Testis (tissue), 2 donors: ENCODE results near the gene MED10.

Experiments used
- CTCF ChIP-seq, 3 experiments: fragments of 450-650 bp in 2 of 3; fragments of 200-600 bp in 1 of 3; sonication (generic) in 1 of 3; IDR thresholded peaks; one replicate each; pipeline ENCODE4 v1.5.1; 2016 to 2019; ENCODE audit warnings: antibody characterized with exemption in 3 of 3, mild to moderate bottlenecking in 2 of 3, moderate library complexity in 1 of 3
- POLR2A ChIP-seq: fragments of 450-650 bp; IDR thresholded peaks from one replicate; pipeline ENCODE4 v1.6.1; 2017; ENCODE audit warnings: antibody characterized with exemption, mild to moderate bottlenecking, moderate library complexity

DNA sequence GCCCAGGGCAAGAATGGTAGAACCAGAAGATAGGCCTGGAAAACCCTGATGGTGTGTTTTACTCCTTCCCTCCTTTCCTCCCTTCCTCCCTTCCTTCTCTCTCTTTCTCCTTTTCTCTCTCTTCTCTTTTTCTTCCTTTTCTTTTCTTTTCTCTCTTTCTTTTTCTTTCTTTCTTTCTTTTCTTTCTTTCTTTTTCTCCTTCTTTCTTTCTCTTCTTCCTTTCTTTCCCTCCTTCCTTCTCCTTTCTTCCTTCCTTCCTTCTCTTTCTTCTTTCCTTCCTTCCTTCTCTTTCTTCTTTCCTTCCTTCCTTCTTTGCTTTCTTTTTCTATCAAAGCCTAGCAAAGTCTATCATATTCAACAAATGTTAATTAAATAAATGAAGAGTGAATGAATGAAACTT is 46.4 kb upstream of the MED10 start:
- TF ChIP-seq CTCF (IDR thresholded peaks at IDR 0.05): no peak
- no peak for TF ChIP-seq POLR2A
